Large intestine (tissue), 12 donors: Measurements from ENCODE around the gene LMF1. TPM values are rescaled to one million over a fixed set of nuclear protein-coding genes. Genes with fewer than 3 reads are reported as not detected.

Experiments
- DNase-seq, 2 donors: peaks; one replicate each; pipeline versions ENCODE4 v3.0.0 to v3.0.0-alpha.2; 2013
- H3K27ac ChIP-seq: one replicate; pipeline ENCODE4 v1.5.1; 2013; ENCODE audit warnings: low read length
- H3K27me3 ChIP-seq: 2 replicates; pipeline ENCODE4 v1.6.1; 2013; ENCODE audit warnings: low read length; ENCODE audit not compliant: control insufficient read depth, insufficient read depth
- H3K36me3 ChIP-seq: 2 replicates; pipeline ENCODE4 v1.6.1; 2013; ENCODE audit warnings: low read length; ENCODE audit not compliant: control insufficient read depth, insufficient read depth
- H3K4me1 ChIP-seq: one replicate; pipeline ENCODE4 v1.6.1; 2013; ENCODE audit warnings: low read length; ENCODE audit not compliant: control insufficient read depth, insufficient read depth
- H3K4me3 ChIP-seq: one replicate; pipeline ENCODE4 v1.5.1; 2013; ENCODE audit warnings: low read length
- H3K9me3 ChIP-seq: one replicate; pipeline ENCODE4 v1.6.1; 2013; ENCODE audit warnings: mild to moderate bottlenecking, low read depth, low read length, moderate library complexity; ENCODE audit not compliant: control insufficient read depth
- WGBS: methylation state at CpG from one replicate; pipeline ENCODE4 v1.1.5; 2013; ENCODE audit warnings: low lambda C conversion rate; ENCODE audit not compliant: insufficient coverage; 5-methylcytosine and 5-hydroxymethylcytosine counted together
- long read RNA-seq, 11 donors: transcript quantifications; one replicate each; lab custom pipeline, GENCODE V29; 2026
- polyA plus RNA-seq: library from polyadenylated mRNA; unstranded; fragments of 120-200 nt; gene quantifications from one replicate; pipeline ENCODE4 v1.2.1, GENCODE V29; 2013

LMF1 gene
- polyA plus RNA-seq: 17.2 TPM
- long read RNA-seq, donor 1: 0 reads
- long read RNA-seq, donor 2, transcript LMF1-217 (1 exons, 1,448 nt): major isoform, 5 of 8 reads
- long read RNA-seq, donor 2, partial matches to known transcripts: 0 of 8 reads
- long read RNA-seq, donor 2, other reads (novel, unspliced or antisense): 0 of 8 reads
- long read RNA-seq, donor 3: 0 reads
- long read RNA-seq, donor 4, partial matches to known transcripts: 0 of 2 reads
- long read RNA-seq, donor 4, other reads (novel, unspliced or antisense): 0 of 2 reads
- long read RNA-seq, donor 5, partial matches to known transcripts: 0 of 2 reads
- long read RNA-seq, donor 5, other reads (novel, unspliced or antisense): 0 of 2 reads
- long read RNA-seq, donor 6, transcript LMF1-217 (1 exons, 1,448 nt): major isoform, 5 of 6 reads
- long read RNA-seq, donor 6, partial matches to known transcripts: 0 of 6 reads
- long read RNA-seq, donor 6, other reads (novel, unspliced or antisense): 0 of 6 reads
- long read RNA-seq, donor 7, partial matches to known transcripts: 0 of 2 reads
- long read RNA-seq, donor 7, other reads (novel, unspliced or antisense): 0 of 2 reads
- long read RNA-seq, donor 8, partial matches to known transcripts: 0 of 6 reads
- long read RNA-seq, donor 8, other reads (novel, unspliced or antisense): 0 of 6 reads
- long read RNA-seq, donor 9, partial matches to known transcripts: 0 of 3 reads
- long read RNA-seq, donor 9, other reads (novel, unspliced or antisense): 0 of 3 reads
- long read RNA-seq, donor 10, partial matches to known transcripts: 0 of 7 reads
- long read RNA-seq, donor 10, other reads (novel, unspliced or antisense): 0 of 7 reads
- long read RNA-seq, donor 11, partial matches to known transcripts: 0 of 4 reads
- long read RNA-seq, donor 11, other reads (novel, unspliced or antisense): 0 of 4 reads

- H3K4me1 ChIP-seq: peaks cover 10% of the 10 kb centered on the region
- H3K9me3 ChIP-seq: peaks cover 26% of the 10 kb centered on the region
- peak within 1 kb of the TSS; percentile 57 for H3K27ac ChIP-seq
- peaks cover 12% of the 10 kb centered on the region for H3K27me3 ChIP-seq
- WGBS: no CpG with 5 or more reads among the region's 71 CpGs
- peaks cover 12% of the 10 kb centered on the region for H3K36me3 ChIP-seq
- DNase-seq: peak; percentile 92 to 94
- peak within 1 kb of the TSS; percentile 72 for H3K4me3 ChIP-seq
Measured at GRCh38 chr16:970766-971581, at the start of gene LMF1. TSS of gene LMF1 (minus strand) at chr16:970984. CDS start at chr16:970980, 4 bp downstream.

- H3K9me3 ChIP-seq: peaks cover 7% of the 10 kb centered on the region
- no peaks in the 10 kb centered on the region for H3K36me3 ChIP-seq
- peaks cover 15% of the 10 kb centered on the region for H3K27me3 ChIP-seq
- no peaks in the 10 kb centered on the region for H3K4me1 ChIP-seq
- H3K4me3 ChIP-seq: no peak overlapping the region
- WGBS: no CpG with 5 or more reads among the region's 11 CpGs
- no peak for DNase-seq
- H3K27ac ChIP-seq: no peak overlapping the region
Measured at GRCh38 chr16:1020091-1020399, 49.3 kb upstream of the LMF1 start.

- Histone ChIP-seq H3K36me3 (no peaks in the 10 kb centered on the region), H3K4me3 (no peak overlapping the region), H3K27ac (no peak overlapping the region), H3K27me3 (peaks cover 15% of the 10 kb centered on the region), H3K4me1 (no peaks in the 10 kb centered on the region), H3K9me3 (peaks cover 7% of the 10 kb centered on the region)
- peak in 1 of 2 donors; percentile 15 for DNase-seq
- no CpG with 5 or more reads among the region's 66 CpGs for WGBS
Measured at GRCh38 chr16:1019231-1020090, 48.7 kb upstream of the LMF1 start.

- peaks cover 7% of the 10 kb centered on the region for H3K9me3 ChIP-seq
- H3K27me3 ChIP-seq: peaks cover 15% of the 10 kb centered on the region
- no peak overlapping the region for H3K4me3 ChIP-seq
- H3K27ac ChIP-seq: no peak overlapping the region
- WGBS: no CpG with 5 or more reads among the region's 15 CpGs
- no peaks in the 10 kb centered on the region for H3K4me1 ChIP-seq
- no peaks in the 10 kb centered on the region for H3K36me3 ChIP-seq
- DNase-seq: no peak
Measured at GRCh38 chr16:1018447-1019198, 47.8 kb upstream of the LMF1 start.

GRCh38 chr16:1014771-1015495, 44.1 kb upstream of the LMF1 start:
- Histone ChIP-seq H3K27me3 (peaks cover 11% of the 10 kb centered on the region), H3K27ac (no peak overlapping the region), H3K4me1 (no peaks in the 10 kb centered on the region), H3K36me3 (no peaks in the 10 kb centered on the region), H3K9me3 (peaks cover 3% of the 10 kb centered on the region), H3K4me3 (no peak overlapping the region)
- DNase-seq: no peak
- WGBS: no CpG with 5 or more reads among the region's 22 CpGs

GRCh38 chr16:1014221-1014620, 43.4 kb upstream of the LMF1 start:
- H3K4me1 ChIP-seq: no peaks in the 10 kb centered on the region
- no peaks in the 10 kb centered on the region for H3K36me3 ChIP-seq
- no CpG with 5 or more reads among the region's 8 CpGs for WGBS
- no peak overlapping the region for H3K27ac ChIP-seq
- H3K4me3 ChIP-seq: no peak overlapping the region
- no peak for DNase-seq
- H3K27me3 ChIP-seq: peaks cover 7% of the 10 kb centered on the region
- peaks cover under 1% of the 10 kb centered on the region for H3K9me3 ChIP-seq

GRCh38 chr16:1013593-1013900, 42.8 kb upstream of the LMF1 start:
- no CpG with 5 or more reads among the region's 8 CpGs for WGBS
- no peak overlapping the region for H3K27ac ChIP-seq
- H3K4me1 ChIP-seq: no peaks in the 10 kb centered on the region
- H3K9me3 ChIP-seq: no peaks in the 10 kb centered on the region
- H3K4me3 ChIP-seq: no peak overlapping the region
- H3K27me3 ChIP-seq: peaks cover 7% of the 10 kb centered on the region
- H3K36me3 ChIP-seq: no peaks in the 10 kb centered on the region
- no peak for DNase-seq

- WGBS: no CpG with 5 or more reads among the region's 28 CpGs
- Histone ChIP-seq H3K27me3 (peaks cover 4% of the 10 kb centered on the region), H3K4me1 (no peaks in the 10 kb centered on the region), H3K27ac (no peak overlapping the region), H3K36me3 (no peaks in the 10 kb centered on the region), H3K4me3 (no peak overlapping the region), H3K9me3 (no peaks in the 10 kb centered on the region)
- no peak for DNase-seq
Measured at GRCh38 chr16:1012722-1013592, 42.2 kb upstream of the LMF1 start.
